Transverse colon (tissue), 4 donors: ENCODE data around the gene HNRNPF. TPM values are rescaled to one million over a fixed set of nuclear protein-coding genes. Genes with fewer than 3 reads are reported as not detected.

ENCODE experiments used
- DNase-seq: peaks from one replicate; pipeline ENCODE4 v3.0.0-alpha.2; 2019
- H3K27ac ChIP-seq, 4 donors: fragments of 200-600 bp; sonication (generic); 2 replicates each; pipeline ENCODE4 v1.5.1; 2016 to 2018; ENCODE audit warnings: inconsistent platforms in 4 of 4
- H3K27me3 ChIP-seq: fragments of 200-600 bp; sonication (generic); 2 replicates; pipeline ENCODE4 v1.5.1; 2017; ENCODE audit warnings: inconsistent platforms
- H3K36me3 ChIP-seq, 4 donors: fragments of 200-600 bp; sonication (generic); 2 replicates each; pipeline ENCODE4 v1.5.1; 2017 to 2019; ENCODE audit warnings: inconsistent platforms in 4 of 4
- H3K4me1 ChIP-seq, 4 donors: fragments of 200-600 bp; sonication (generic); 2 replicates each; pipeline ENCODE4 v1.5.1; 2017 to 2020; ENCODE audit warnings: inconsistent platforms in 4 of 4
- H3K4me3 ChIP-seq, 4 donors: fragments of 200-600 bp; sonication (generic); 1 replicate in 1 of 4; 2 replicates in 3 of 4; pipeline versions ENCODE4 v1.5.1 to v1.6.1; 2017 to 2019; ENCODE audit warnings: inconsistent platforms in 4 of 4
- H3K9me3 ChIP-seq, 2 donors: fragments of 200-600 bp; sonication (generic); 2 replicates each; pipeline ENCODE4 v1.5.1; 2017 to 2019; ENCODE audit warnings: inconsistent platforms in 2 of 2
- CTCF ChIP-seq, 5 experiments: fragments of 200-600 bp in 3 of 5; fragments of 450-650 bp in 2 of 5; sonication (generic) in 3 of 5; IDR thresholded peaks; 1 replicate in 2 of 5; 2 replicates in 3 of 5; pipeline ENCODE4 v1.5.1; 2016 to 2017; ENCODE audit warnings: antibody characterized with exemption in 5 of 5, inconsistent platforms in 3 of 5, mild to moderate bottlenecking in 2 of 5, moderate library complexity in 1 of 5
- EP300 ChIP-seq: sonication (generic); formaldehyde crosslinking; IDR thresholded peaks from one replicate; pipeline ENCODE4 v1.6.1; 2017; ENCODE audit warnings: antibody characterized with exemption, low read depth
- POLR2A ChIP-seq: fragments of 450-650 bp; IDR thresholded peaks from one replicate; pipeline ENCODE4 v1.6.1; 2016; ENCODE audit warnings: antibody characterized with exemption, mild to moderate bottlenecking, moderate library complexity
- POLR2AphosphoS5 ChIP-seq, 3 donors: sonication (generic); formaldehyde crosslinking; IDR thresholded peaks; one replicate each; pipeline ENCODE4 v1.6.1; 2016; ENCODE audit warnings: antibody characterized with exemption in 3 of 3
- WGBS, 2 donors: methylation state at CpG; one replicate each; pipeline ENCODE4 v1.1.5; 2018; ENCODE audit warnings: low coverage in 1 of 2; 5-methylcytosine and 5-hydroxymethylcytosine counted together
- in situ Hi-C, 4 donors: fragments of 200-750 bp; cut with MboI; loops; one replicate each; pipeline versions ENCODE4 v1.15.0 to v1.15.1; 2017; ENCODE audit warnings: low sequenced_read_pairs in 3 of 4, low pct_ligation_motif_present in 1 of 4, low pct_unique_long_range_greater_than_20kb in 1 of 4
- intact Hi-C: fragments of 100-400 bp; cut with DNase I; formaldehyde crosslinking; loops from one replicate; pipeline ENCODE4 v1.15.1; 2023; ENCODE audit warnings: low total_unique reads
- total RNA-seq, 4 donors: library from RNA; depleted of rRNA; stranded (reverse); fragments of >200 nt; gene quantifications; one replicate each; pipeline ENCODE4 v1.1.0, GENCODE V29; 2016

The HNRNPF gene
- total RNA-seq, 4 donors from 2014 or later, result 127 to 171 (median 155) TPM

- Histone ChIP-seq H3K9me3 (no peaks in the 10 kb centered on the region), H3K36me3 (peaks cover 0 to 5% (median 0%) of the 10 kb centered on the region in 4 donors), H3K27me3 (no peaks in the 10 kb centered on the region), H3K27ac (peak overlapping the region; percentile 55 to 100 (median 100)), H3K4me3 (peak overlapping the region in 1 of 4 donors; percentile 80), H3K4me1 (peaks cover 29 to 72% (median 57%) of the 10 kb centered on the region in 4 donors)
- TF ChIP-seq POLR2AphosphoS5 (IDR thresholded peaks at IDR 0.05), result no peak
- TF ChIP-seq CTCF (IDR thresholded peaks at IDR 0.05), result no peak
- TF ChIP-seq EP300, result no peak
- TF ChIP-seq POLR2A, result no peak
- no peak for DNase-seq
- WGBS, 2 donors, result 41 to 67% methylated on average over 1 to 6 of the region's 6 CpGs
- in situ Hi-C loops, result no loop called here
- intact Hi-C loops, result no loop called here
These were observed 4.3 kb downstream of the HNRNPF start for GRCh38 chr10:43404704-43405084.

GRCh38 chr10:43403911-43404703, 4.9 kb downstream of the HNRNPF start:
- DNase-seq, result no peak
- Histone ChIP-seq H3K27ac (peak overlapping the region; percentile 55 to 100 (median 100)), H3K4me3 (peak overlapping the region in 1 of 4 donors; percentile 80), H3K27me3 (no peaks in the 10 kb centered on the region), H3K9me3 (no peaks in the 10 kb centered on the region), H3K36me3 (peaks cover 0 to 5% (median 0%) of the 10 kb centered on the region in 4 donors), H3K4me1 (peaks cover 29 to 75% (median 63%) of the 10 kb centered on the region in 4 donors)
- intact Hi-C loops (no loop called here), in situ Hi-C loops (no loop called here)
- TF ChIP-seq POLR2A (no peak), POLR2AphosphoS5 (IDR thresholded peaks at IDR 0.05) (no peak), EP300 (no peak), CTCF (IDR thresholded peaks at IDR 0.05) (no peak)
- 45 to 48% methylated on average over 7 to 14 of the region's 14 CpGs for WGBS, 2 donors

- no peak for TF ChIP-seq POLR2A
- TF ChIP-seq POLR2AphosphoS5 (IDR thresholded peaks at IDR 0.05), result no peak
- no peak for TF ChIP-seq EP300
- no peak for TF ChIP-seq CTCF (IDR thresholded peaks at IDR 0.05)
- Histone ChIP-seq H3K27me3 (no peaks in the 10 kb centered on the region), H3K4me1 (peaks cover 34 to 87% (median 71%) of the 10 kb centered on the region in 4 donors), H3K27ac (peak overlapping the region; percentile 19 to 100 (median 100)), H3K9me3 (no peaks in the 10 kb centered on the region), H3K4me3 (no peak overlapping the region), H3K36me3 (peaks cover 0 to 5% (median 0%) of the 10 kb centered on the region in 4 donors)
- intact Hi-C loops, result no loop called here
- 63% methylated on average over 7 of the region's 7 CpGs for WGBS, 2 donors
- peak; percentile 51 for DNase-seq
- in situ Hi-C loops, result no loop called here
These were observed 6.0 kb downstream of the HNRNPF start for GRCh38 chr10:43402880-43403452.

- Histone ChIP-seq H3K4me3 (no peak overlapping the region), H3K27ac (peak overlapping the region in 1 of 4 donors; percentile 100), H3K27me3 (no peaks in the 10 kb centered on the region), H3K9me3 (no peaks in the 10 kb centered on the region), H3K36me3 (peaks cover 0 to 5% (median 0%) of the 10 kb centered on the region in 4 donors), H3K4me1 (peaks cover 34 to 93% (median 74%) of the 10 kb centered on the region in 4 donors)
- intact Hi-C loops, result no loop called here
- no peak for TF ChIP-seq POLR2AphosphoS5 (IDR thresholded peaks at IDR 0.05)
- TF ChIP-seq CTCF (IDR thresholded peaks at IDR 0.05), result no peak
- TF ChIP-seq POLR2A, result no peak
- no peak for TF ChIP-seq EP300
- in situ Hi-C loops, result no loop called here
- DNase-seq, result no peak
- 39 to 46% methylated on average over 4 of the region's 4 CpGs for WGBS, 2 donors
These were observed 6.8 kb downstream of the HNRNPF start for GRCh38 chr10:43402176-43402575.
